H1 (cell line): ENCODE results near the gene POC1B.

ENCODE experiments used
- FOSL1 ChIP-seq: IDR thresholded peaks from 2 replicates; pipeline ENCODE4 v1.6.1; 2011; ENCODE audit warnings: mild to moderate bottlenecking, low read depth, low read length, moderate library complexity; ENCODE audit not compliant: insufficient read depth
- TF ChIP-seq, protein P1 (sequence below): IDR thresholded peaks from 2 replicates; pipeline ENCODE4 v1.6.1; 2011; ENCODE audit warnings: low read length, improper control_type of control experiment

DNA sequence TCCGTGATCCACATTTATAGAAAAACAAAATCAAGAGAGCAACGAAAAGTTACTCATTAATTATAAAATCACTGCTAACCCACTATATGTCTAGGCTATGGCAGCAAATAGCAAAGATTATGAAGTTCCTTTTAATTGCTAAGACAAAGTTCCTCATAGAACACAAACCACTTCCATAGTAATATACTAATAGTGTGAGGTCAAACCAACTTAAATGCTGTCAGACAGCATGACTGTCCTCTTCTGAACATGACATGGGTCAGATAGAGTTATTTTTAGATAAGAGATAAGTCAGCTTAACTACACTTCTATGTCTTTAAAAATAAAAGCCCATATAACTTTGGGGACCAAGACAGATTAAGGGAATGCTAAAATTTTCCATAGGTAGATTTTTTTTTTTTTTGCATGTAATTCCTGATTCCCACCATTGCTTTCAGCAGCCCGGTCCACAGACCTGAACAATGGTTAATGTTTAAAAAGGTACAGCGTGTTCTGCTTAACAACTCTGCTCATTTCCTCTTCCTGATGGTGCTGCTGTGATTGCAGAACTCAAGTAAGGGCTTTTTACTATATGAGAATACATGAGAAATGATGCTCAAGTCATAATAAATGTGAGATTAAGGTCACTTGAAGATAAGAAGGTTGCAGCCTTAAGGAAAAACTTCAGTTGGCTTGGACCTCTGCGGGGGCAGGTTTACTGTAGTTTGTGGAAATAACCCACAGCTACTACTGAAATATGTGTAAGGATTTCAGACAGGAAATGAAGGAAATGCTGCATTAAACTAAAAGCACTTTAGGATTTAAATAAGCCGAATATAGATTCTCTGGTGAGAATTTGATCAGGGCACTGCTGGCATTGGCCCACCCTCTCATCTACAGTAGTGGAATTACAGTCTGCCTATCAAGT is 135.8 kb downstream of the POC1B start:
- TF ChIP-seq, protein P1, sequence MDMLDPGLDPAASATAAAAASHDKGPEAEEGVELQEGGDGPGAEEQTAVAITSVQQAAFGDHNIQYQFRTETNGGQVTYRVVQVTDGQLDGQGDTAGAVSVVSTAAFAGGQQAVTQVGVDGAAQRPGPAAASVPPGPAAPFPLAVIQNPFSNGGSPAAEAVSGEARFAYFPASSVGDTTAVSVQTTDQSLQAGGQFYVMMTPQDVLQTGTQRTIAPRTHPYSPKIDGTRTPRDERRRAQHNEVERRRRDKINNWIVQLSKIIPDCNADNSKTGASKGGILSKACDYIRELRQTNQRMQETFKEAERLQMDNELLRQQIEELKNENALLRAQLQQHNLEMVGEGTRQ = no peak
- no peak for TF ChIP-seq FOSL1
